ENCODE measurements around the gene ACTA2.

The ACTA2 gene

GRCh38 chr10:88981435-88981834 lies 28.9 kb upstream of the ACTA2 start:
- no peak for DNase-seq (ENCODE audit: low read depth in 3 of 3)

- DNase-seq (ENCODE audit: low read depth in 3 of 3): no peak
Observed at GRCh38 chr10:88980800-88981199, 28.2 kb upstream of the ACTA2 start.

DNA sequence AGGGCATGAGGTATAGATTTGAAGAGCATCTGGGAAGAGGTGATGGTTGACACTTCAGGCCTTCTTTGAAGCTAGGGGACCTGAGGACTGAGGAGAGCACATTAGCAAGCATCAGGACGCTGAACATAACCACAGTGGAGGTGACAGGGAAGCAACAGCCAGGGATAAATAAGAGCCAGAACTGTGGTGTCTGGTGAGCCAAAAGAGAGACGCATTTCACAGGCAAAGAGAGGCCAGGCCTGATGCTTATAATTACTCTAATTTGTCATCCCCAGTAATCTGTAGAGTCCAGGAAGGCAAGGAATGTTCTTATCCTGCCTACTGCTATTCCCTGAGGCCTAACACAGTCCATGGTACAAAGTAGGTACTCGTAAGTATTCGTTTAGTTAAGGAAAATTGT lies 27.7 kb upstream of the ACTA2 start:
- DNase-seq (ENCODE audit: low read depth in 3 of 3): no peak

DNA sequence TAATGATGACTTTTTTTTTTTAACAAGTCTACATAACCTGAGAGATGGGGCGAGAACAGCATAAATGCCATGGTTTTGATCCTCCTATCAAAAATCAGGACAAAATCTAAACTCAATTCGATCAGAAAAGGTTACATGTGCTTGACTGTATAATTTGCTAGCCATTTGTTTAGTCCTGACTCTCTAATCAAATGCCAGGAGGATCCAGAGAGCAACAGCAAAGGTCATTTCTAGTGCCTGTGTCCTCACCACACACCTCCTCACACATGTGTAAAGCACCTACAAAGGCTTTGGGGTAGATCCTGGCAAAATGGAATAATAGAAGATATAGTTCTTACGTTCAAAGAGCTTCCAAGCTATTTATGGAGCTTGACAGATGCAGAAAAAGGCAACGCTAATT lies 27.0 kb upstream of the ACTA2 start:
- DNase-seq (ENCODE audit: low read depth in 3 of 3): no peak

GRCh38 chr10:88979153-88979562 lies 26.6 kb upstream of the ACTA2 start:
- DNase-seq (ENCODE audit: low read depth in 3 of 3): no peak

- DNase-seq (ENCODE audit: low read depth in 3 of 3): no peak
Observed at GRCh38 chr10:88978463-88978862, 25.9 kb upstream of the ACTA2 start.

- no peak for DNase-seq (ENCODE audit: low read depth in 3 of 3)
Observed at GRCh38 chr10:88975377-88975720, 22.8 kb upstream of the ACTA2 start.

- DNase-seq (ENCODE audit: low read depth in 3 of 3): no peak
Observed at GRCh38 chr10:88974446-88975376, 22.1 kb upstream of the ACTA2 start.

DNA sequence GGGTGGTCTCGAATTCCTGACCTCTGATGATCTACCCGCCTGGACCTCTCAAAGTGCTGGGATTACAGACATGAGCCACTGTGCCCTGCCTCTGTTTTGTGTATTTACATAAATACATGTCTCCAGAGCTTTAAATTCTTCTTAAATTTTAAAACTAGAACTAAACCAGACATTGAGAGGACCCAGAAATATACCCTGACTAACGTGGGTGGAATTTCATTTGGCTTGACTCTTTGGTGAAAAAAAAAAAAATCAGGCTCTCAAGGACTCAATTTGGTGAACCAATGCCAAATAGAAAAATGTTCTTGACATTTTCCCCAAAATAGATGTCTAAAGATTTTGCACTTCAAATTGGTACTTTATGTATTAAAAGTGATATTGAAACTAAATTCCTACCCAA lies 21.4 kb upstream of the ACTA2 start:
- DNase-seq (ENCODE audit: low read depth in 3 of 3): no peak

GRCh38 chr10:88971221-88972061 lies 18.9 kb upstream of the ACTA2 start:
- DNase-seq (ENCODE audit: low read depth in 3 of 3): no peak

GRCh38 chr10:88968391-88968790 lies 15.8 kb upstream of the ACTA2 start:
- DNase-seq (ENCODE audit: low read depth in 3 of 3): no peak

DNA sequence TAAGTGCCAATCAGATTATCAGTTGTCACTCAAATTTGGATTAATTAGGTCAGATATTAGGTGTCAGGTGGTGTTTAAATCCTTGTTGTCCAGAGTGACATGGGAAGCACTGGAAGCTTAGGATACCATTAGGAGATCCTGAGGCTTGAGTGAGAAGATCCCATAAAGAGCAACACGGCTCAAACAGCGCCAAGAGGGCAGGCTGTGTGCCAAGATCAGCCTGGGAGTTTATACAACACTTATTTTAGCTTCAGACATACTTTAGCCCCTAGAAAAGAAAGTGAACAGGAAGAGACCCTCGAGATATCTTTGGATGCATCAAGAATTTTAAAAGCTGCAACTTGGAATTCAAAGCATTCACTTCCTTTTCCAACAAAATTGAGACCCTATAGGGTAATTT lies 14.2 kb upstream of the ACTA2 start:
- no peak for DNase-seq (ENCODE audit: low read depth in 3 of 3)

GRCh38 chr10:88964869-88965415 lies 12.4 kb upstream of the ACTA2 start:
- DNase-seq (ENCODE audit: low read depth in 3 of 3): no peak

DNA sequence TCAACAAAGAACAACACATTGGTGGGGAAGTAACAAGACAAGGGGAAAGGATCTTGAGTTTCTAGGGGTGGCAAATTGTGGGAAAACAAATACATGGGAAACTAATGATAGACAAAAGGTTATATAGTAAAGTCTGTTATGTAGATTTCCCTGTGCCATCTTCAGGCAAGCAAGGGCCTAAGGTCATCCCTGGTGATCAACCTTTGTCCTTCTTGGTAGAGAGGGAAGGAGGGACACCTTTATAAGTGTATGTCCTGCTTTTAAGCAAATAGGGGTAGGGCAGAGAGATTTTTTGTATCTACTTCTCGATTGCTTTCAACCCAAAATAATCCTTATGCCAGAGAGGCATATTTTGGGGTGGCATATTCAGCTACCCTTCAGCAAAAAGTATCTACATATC lies 11.8 kb upstream of the ACTA2 start:
- DNase-seq (ENCODE audit: low read depth in 3 of 3): no peak

DNA sequence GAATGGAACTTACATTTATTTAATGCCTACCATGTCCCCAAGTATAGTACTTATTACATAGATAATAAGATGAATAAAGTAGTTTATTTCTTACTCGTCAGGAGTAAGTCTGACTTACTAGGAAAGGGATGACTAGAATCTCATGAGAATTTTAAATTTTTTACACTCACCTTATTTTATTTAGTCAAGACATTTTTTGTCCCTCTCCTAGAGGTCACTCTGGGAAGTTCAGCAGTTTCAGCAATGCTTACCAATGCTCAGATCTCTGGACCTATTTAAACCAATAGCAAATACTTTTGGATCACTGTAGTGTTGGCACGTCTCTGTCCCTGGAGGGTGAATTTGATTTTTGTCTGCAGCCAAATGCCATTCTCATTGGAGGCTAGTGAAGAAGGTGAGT lies 10.7 kb upstream of the ACTA2 start:
- DNase-seq (ENCODE audit: low read depth in 3 of 3): no peak

DNA sequence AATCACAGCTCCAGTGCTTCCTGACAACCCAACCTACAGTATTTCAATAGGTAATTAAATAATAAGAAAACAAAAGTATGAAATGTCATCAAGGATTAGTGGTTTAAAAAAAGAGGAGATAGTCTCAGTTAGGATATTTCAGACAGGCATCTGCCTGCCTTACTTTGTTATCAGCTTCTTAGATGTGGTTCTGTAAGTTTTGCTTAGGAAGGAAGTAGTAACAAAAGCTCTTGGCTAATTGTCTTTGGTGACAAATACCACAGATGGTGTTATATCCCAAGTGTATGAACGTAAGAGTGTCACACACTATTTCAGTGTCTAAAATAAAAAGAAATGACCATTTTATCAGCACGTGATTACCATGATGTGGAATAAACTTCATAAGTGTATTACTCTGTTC lies 9.8 kb upstream of the ACTA2 start:
- no peak for DNase-seq (ENCODE audit: low read depth in 3 of 3)

DNA sequence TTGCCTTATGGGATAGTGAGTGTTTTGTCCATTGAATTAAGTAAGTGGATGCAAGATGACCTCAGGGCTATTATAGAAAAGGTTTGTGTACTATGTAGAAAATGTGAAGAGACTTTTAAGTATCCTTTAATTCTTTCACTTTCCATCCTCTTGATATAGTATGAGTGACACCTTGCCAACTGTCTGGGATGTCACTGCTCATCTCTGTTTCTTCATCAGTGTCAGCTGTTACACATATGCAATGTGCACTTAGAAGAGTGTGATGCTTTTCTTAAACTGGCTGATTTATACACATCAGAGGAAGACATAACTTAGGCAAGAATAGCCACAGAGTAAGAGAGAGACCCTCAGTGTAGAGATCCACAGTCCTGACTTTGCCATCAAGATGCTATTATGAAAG lies 8.7 kb upstream of the ACTA2 start:
- DNase-seq (ENCODE audit: low read depth in 3 of 3): no peak

- peak in 1 of 3 experiments; percentile 2 for DNase-seq (ENCODE audit: low read depth in 3 of 3)
Observed at GRCh38 chr10:88960802-88961201, 8.2 kb upstream of the ACTA2 start.

DNA sequence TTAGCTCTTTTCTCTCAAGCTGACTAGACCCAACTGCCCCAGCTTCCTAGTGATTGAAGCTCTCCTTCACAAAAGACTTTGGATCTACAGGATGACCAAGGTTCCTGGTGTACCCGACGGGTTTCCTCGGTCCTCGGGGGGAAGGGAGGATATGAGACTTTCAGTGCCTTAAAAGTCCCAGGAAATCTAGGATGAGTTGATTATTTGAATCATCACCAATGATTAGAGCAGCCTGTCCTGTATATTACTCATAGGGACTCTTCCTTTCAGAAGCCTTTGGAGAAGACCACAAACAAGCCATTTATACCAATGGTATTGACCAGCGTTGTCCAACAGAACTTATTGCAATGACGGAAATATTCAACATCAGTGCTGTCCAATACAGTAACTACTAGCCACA lies 6.1 kb upstream of the ACTA2 start:
- no peak for DNase-seq (ENCODE audit: low read depth in 3 of 3)

- no peak for DNase-seq (ENCODE audit: low read depth in 3 of 3)
Observed at GRCh38 chr10:88957381-88957780, 4.8 kb upstream of the ACTA2 start.

DNA sequence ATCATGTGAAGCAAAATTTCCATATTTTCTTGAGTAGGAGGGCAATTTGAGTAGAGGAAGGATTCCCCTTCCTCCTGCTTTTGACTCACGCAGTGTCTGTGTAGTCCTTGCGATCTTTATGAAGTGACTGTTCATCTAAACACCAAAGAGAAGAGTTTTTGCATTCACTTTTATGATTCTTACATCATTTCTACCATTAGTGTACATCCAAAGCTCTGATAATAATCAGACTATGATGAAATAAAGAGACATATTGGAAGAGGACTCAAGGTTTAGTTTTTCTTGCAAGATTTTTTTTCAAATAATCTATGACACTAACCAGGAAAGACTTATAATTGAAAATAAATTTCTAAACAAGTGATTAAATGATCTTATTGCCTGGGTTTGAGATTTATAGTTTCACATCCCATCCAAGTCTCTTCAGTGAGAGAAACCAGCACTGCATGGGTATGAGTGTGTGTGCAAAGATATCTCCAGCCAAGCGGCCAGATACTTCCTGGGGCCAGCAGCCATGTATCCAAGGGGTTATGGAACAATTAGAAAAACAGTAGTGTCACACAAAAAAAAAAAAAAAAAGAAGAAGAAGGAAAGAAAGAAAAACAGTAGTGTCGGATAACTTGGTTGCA lies 2.0 kb upstream of the ACTA2 start:
- DNase-seq (ENCODE audit: low read depth in 3 of 3): no peak

- no peak for DNase-seq (ENCODE audit: low read depth in 3 of 3)
Observed at GRCh38 chr10:88953662-88954061, 1.1 kb upstream of the ACTA2 start.

All from stimulated activated CD4-positive, alpha-beta T cell treated with anti-CD3 and anti-CD28 coated beads, TNF-alpha, amount 100 ng/mL, for 24 hours (primary cell).